OCI-LY7 (cell line): ENCODE data around the gene PLCXD3. TPM values are rescaled to one million over a fixed set of nuclear protein-coding genes. Genes with fewer than 3 reads are reported as not detected.

Experiments used
- BruUV-seq: library from RNA; stranded (reverse); fragments of 400-500 nt; replicated peaks from 2 replicates; lab custom pipeline; 2021; lab: Mats Ljungman, UMichigan
- CTCF ChIA-PET: fragments of 300-600 bp; sonication (Branson Sonifier 250); formaldehyde crosslinking; loops from one replicate; lab custom pipeline; 2022; ENCODE audit warnings: antibody characterized with exemption; ENCODE audit not compliant: unreplicated experiment; lab: Charles Lee
- POLR2A ChIA-PET: fragments of 300-600 bp; sonication (Branson Sonifier 250); formaldehyde crosslinking; loops from one replicate; lab custom pipeline; 2022; ENCODE audit warnings: antibody characterized with exemption; lab: Charles Lee
- DNase-seq: peaks from one replicate; pipeline ENCODE4 v3.0.0-alpha.2; 2015; ENCODE audit warnings: low spot score
- H2AFZ ChIP-seq: fragments of 200-600 bp; sonication (generic), shearing (Covaris generic); 2 replicates; pipeline ENCODE4 v1.6.1; 2014; ENCODE audit warnings: mild to moderate bottlenecking, antibody characterized with exemption, low read length, moderate library complexity
- H3K27ac ChIP-seq: fragments of 200-600 bp; sonication (generic); 2 replicates; pipeline ENCODE4 v1.5.1; 2014; ENCODE audit warnings: mixed run types, low read depth, mild to moderate bottlenecking, moderate library complexity, low read length, inconsistent platforms; ENCODE audit not compliant: poor library complexity, severe bottlenecking
- H3K36me3 ChIP-seq: fragments of 200-600 bp; sonication (generic); 2 replicates; pipeline ENCODE4 v1.6.1; 2014; ENCODE audit warnings: mild to moderate bottlenecking, antibody characterized with exemption, low read length, moderate library complexity, mixed read lengths; ENCODE audit not compliant: insufficient read depth
- H3K4me1 ChIP-seq: fragments of 200-600 bp; sonication (generic); 2 replicates; pipeline ENCODE4 v1.5.1; 2014; ENCODE audit warnings: mild to moderate bottlenecking, low read length; ENCODE audit not compliant: insufficient read depth, poor library complexity, severe bottlenecking
- H3K4me2 ChIP-seq: fragments of 200-600 bp; sonication (generic); 2 replicates; pipeline ENCODE4 v1.6.1; 2014; ENCODE audit warnings: mild to moderate bottlenecking, low read length
- H3K4me3 ChIP-seq: fragments of 200-600 bp; sonication (generic); 2 replicates; pipeline ENCODE4 v1.5.1; 2014; ENCODE audit warnings: mild to moderate bottlenecking, low read depth, low read length; ENCODE audit not compliant: poor library complexity, severe bottlenecking
- H3K79me2 ChIP-seq: fragments of 200-600 bp; sonication (generic); 2 replicates; pipeline ENCODE4 v1.6.1; 2016; ENCODE audit warnings: low read depth, mild to moderate bottlenecking, low read length, moderate library complexity, mixed read lengths; ENCODE audit not compliant: insufficient read depth
- H3K9me2 ChIP-seq: fragments of 200-600 bp; sonication (generic); 2 replicates; pipeline ENCODE4 v1.6.1; 2016; ENCODE audit warnings: mild to moderate bottlenecking, low read length, mixed read lengths; ENCODE audit not compliant: insufficient read depth
- H3K9me3 ChIP-seq: fragments of 200-600 bp; sonication (generic); 2 replicates; pipeline ENCODE4 v1.6.1; 2014; ENCODE audit warnings: mild to moderate bottlenecking, mixed run types, low read length, mixed read lengths
- H4K20me1 ChIP-seq: fragments of 200-600 bp; sonication (generic); 2 replicates; pipeline ENCODE4 v1.6.1; 2014; ENCODE audit warnings: mild to moderate bottlenecking, antibody characterized with exemption, low read length, moderate library complexity, mixed read lengths; ENCODE audit not compliant: insufficient read depth
- CTCF ChIP-seq: fragments of 200-600 bp; sonication (generic); conservative IDR thresholded peaks from 2 replicates; pipeline ENCODE4 v1.5.1; 2014; ENCODE audit warnings: mild to moderate bottlenecking, antibody characterized with exemption, low read length, moderate library complexity, mixed read lengths
- EZH2phosphoT487 ChIP-seq: fragments of 200-600 bp; sonication (generic); IDR thresholded peaks from 2 replicates; pipeline ENCODE4 v1.6.1; 2018; ENCODE audit warnings: low read depth, borderline replicate concordance, mild to moderate bottlenecking, mixed run types, antibody characterized with exemption, low read length, moderate library complexity, mixed read lengths
- intact Hi-C: fragments of 100-400 bp; cut with micrococcal nuclease; formaldehyde crosslinking; loops from one replicate; pipeline ENCODE4 v1.10.0; 2022; ENCODE audit not compliant: unreplicated experiment
- total RNA-seq, 2 experiments: library from RNA; depleted of rRNA in 1 of 2; stranded (reverse); fragments of >200 nt in 1 of 2; shearing (Covaris generic) in 1 of 2; gene quantifications; 2 replicates each; pipeline ENCODE4 v1.2.3, GENCODE V29; 2014 to 2022

The PLCXD3 gene
- total RNA-seq, 2 experiments from 2014 or later, result not detected

DNA sequence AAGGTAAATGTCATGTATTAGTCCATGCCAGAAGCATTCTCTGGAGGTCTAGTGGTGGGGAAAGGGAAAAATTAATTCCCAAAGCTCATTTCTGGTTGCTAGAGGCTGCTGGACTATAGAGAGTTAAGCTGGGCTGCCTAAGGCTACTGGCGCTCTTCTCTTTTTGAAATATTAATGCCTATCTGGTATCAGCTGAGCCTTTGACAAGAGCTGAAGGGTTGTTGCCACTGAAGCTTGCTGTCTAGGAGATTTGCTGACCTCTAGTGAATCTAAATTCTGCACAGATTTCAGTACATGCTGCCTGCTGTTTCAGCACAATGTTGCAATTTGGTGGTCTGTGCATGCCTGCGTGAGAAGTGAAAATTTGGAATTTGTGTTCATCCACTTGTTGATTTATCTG, 29.1 kb upstream of the PLCXD3 start:
- intact Hi-C loops, result no loop called here
- Histone ChIP-seq H3K9me2 (no peaks in the 10 kb centered on the region), H2AFZ (no peak overlapping the region), H3K9me3 (no peaks in the 10 kb centered on the region), H3K4me1 (no peaks in the 10 kb centered on the region), H4K20me1 (no peaks in the 10 kb centered on the region), H3K36me3 (no peaks in the 10 kb centered on the region), H3K4me2 (no peak overlapping the region), H3K79me2 (no peaks in the 10 kb centered on the region), H3K27ac (no peak overlapping the region), H3K4me3 (no peak overlapping the region)
- POLR2A ChIA-PET, result no interaction called here
- CTCF ChIA-PET, result no interaction called here
- TF ChIP-seq CTCF (no peak), EZH2phosphoT487 (no peak)
- no peak for DNase-seq
- no TSS peak for BruUV-seq

DNA sequence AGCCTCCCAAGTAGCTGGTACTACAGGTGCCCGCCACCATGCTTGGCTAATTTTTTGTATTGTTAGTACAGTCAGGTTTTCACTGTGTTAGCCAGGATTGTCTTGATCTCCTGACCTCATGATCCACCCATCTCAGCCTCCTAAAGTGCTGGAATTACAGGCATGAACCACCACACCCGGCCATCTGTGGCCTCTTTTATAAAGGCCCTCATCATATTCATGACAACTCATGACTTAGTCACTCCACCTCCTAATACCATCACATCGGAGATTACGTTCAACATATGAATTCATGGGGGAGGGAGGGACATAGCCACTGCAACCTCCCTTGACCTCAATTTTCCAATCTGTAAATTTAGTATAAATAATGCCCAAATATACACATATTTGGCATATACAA, 27.2 kb upstream of the PLCXD3 start:
- no peaks in the 10 kb centered on the region for H3K36me3 ChIP-seq
- no peak overlapping the region for H2AFZ ChIP-seq
- no peaks in the 10 kb centered on the region for H3K79me2 ChIP-seq
- H3K27ac ChIP-seq, result no peak overlapping the region
- TF ChIP-seq EZH2phosphoT487 (no peak), CTCF (no peak)
- ChIA-PET POLR2A (interaction anchor here (1.3 kb wide), 1 partner anchor 20 kb away, joined by 3 read pairs; no protein-coding TSS in a partner anchor), CTCF (no interaction called here)
- no peak for DNase-seq
- H3K9me2 ChIP-seq, result no peaks in the 10 kb centered on the region
- no TSS peak for BruUV-seq
- H3K4me2 ChIP-seq, result no peak overlapping the region
- H4K20me1 ChIP-seq, result no peaks in the 10 kb centered on the region
- H3K9me3 ChIP-seq, result no peaks in the 10 kb centered on the region
- no peak overlapping the region for H3K4me3 ChIP-seq
- intact Hi-C loops, result no loop called here
- H3K4me1 ChIP-seq, result no peaks in the 10 kb centered on the region

GRCh38 chr5:41532485-41532884, 22.1 kb upstream of the PLCXD3 start:
- H3K9me2 ChIP-seq, result no peaks in the 10 kb centered on the region
- BruUV-seq, result no TSS peak
- H3K79me2 ChIP-seq, result no peaks in the 10 kb centered on the region
- no peak for DNase-seq
- ChIA-PET CTCF (no interaction called here), POLR2A (no interaction called here)
- no peaks in the 10 kb centered on the region for H3K9me3 ChIP-seq
- no peaks in the 10 kb centered on the region for H3K36me3 ChIP-seq
- intact Hi-C loops, result no loop called here
- no peak overlapping the region for H3K27ac ChIP-seq
- TF ChIP-seq EZH2phosphoT487, result no peak
- no peak for TF ChIP-seq CTCF
- H3K4me2 ChIP-seq, result no peak overlapping the region
- H3K4me1 ChIP-seq, result no peaks in the 10 kb centered on the region
- H3K4me3 ChIP-seq, result no peak overlapping the region
- no peaks in the 10 kb centered on the region for H4K20me1 ChIP-seq
- H2AFZ ChIP-seq, result no peak overlapping the region
